A204.1 (cell line): Measurements from ENCODE around the gene TXNDC17.
A peak's percentile ranks its signal among the peaks of the same experiment; 100 is the strongest.
"Not testable (repeated sequence)": the region's sequence is repeated elsewhere in the genome, so short reads cannot be mapped to it uniquely, and the experiment has no call there.

Experiments used
- FAIRE-seq: peaks from 2 replicates; lab custom pipeline; 2012; peaks lifted over from hg19 to GRCh38; lab: Jason Lieb, UNC

The TXNDC17 gene

GRCh38 chr17:6637458-6637840 is 3.4 kb upstream of the TXNDC17 start:
- no peak for FAIRE-seq

- FAIRE-seq: no peak
Observed at GRCh38 chr17:6638046-6638908, 2.6 kb upstream of the TXNDC17 start.

- no peak for FAIRE-seq
Observed at GRCh38 chr17:6639014-6639585, 1.8 kb upstream of the TXNDC17 start.

- no peak for FAIRE-seq
Observed at GRCh38 chr17:6639586-6640535, 999 bp upstream of the TXNDC17 start.

DNA sequence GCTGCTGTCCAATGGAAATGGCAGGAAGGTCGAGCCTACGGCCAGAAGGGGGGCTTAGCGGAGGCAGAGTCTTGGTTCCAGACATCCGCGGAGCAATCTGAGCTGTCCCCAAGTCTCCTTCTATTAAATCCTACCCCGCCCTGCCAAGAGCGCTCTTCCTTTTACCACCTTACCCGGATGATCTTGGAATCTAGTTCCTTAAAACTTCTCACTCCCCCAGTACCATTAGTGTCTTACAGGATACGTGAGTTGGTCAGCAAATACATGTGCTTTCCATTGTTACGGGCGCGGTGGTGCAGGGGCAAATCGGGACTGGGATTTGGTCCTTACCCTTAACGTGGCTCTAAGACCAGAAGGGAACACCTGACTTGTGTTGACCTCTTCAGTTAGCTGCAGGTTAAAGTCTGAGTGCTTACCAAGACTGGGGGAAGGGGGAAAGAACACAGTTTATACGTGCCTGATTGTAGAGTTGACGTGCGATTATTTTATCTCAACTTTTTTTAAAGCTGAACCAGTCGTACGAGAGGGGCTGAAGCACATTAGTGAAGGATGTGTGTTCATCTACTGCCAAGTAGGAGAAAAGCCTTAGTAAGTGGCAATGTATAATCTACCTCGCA is 495 bp downstream of the TXNDC17 start:
- no peak for FAIRE-seq

DNA sequence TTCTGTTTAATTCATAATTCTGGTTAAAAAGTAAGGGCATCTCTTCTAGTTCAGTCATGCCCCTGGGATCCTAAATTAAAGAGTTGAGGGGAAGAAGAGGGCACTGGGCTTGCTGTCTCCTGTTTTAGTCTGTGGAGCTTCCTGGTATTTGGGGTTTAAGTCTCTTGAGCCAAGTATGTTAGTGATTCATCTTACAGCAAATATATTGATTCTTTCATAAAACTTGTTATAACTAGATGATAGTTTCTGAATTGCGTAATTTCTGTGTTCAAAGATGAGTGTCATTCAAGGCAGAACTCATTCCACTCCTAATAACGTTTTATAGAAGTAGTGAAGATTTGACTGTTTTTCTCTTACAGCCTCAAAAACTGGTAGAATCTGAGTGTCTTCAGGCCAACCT is 1.7 kb downstream of the TXNDC17 start:
- FAIRE-seq: no peak

GRCh38 chr17:6643451-6644125 is 2.7 kb downstream of the TXNDC17 start:
- no peak for FAIRE-seq

GRCh38 chr17:6648181-6648580 is 7.3 kb downstream of the TXNDC17 start:
- no peak for FAIRE-seq

GRCh38 chr17:6651354-6651918 is 10.6 kb downstream of the TXNDC17 start, which contains the start of the genes C17orf100 and MED31:
Gene C17orf100, plus strand, starts transcription at chr17:6651762. Its CDS starts 152 bp downstream, at chr17:6651914.
Gene MED31, minus strand, starts transcription at chr17:6651605. Its CDS starts 77 bp downstream, at chr17:6651528.
- peak; percentile 82 for FAIRE-seq

DNA sequence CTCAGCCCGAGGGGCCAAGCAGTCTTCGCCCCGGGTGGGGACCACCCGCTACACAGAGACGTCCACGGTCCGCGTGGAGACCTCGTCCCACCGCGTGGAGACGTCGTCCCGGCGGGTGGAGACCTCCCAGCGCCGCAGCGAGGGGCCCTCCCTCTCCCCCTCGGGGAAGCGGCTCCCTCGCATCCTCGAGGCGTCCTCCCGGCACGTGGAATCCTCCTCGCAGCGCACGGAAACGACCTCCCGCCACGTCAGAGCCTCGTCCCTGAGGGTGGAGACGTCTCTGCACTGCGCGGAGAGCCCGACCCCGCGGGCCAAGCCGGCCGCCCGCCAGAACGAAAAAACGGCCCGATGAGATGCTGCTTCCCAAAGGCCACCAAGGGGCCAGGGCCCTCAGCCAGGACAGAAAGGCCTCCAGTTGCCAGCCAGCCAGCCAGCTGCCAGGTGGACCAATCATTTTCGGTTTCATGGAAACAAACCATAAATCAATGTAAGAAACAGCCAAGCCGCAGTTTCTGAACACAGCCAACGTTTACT is 11.1 kb downstream of the TXNDC17 start:
- no peak for FAIRE-seq

GRCh38 chr17:6654841-6655731 is 14.2 kb downstream of the TXNDC17 start:
- FAIRE-seq: no peak

GRCh38 chr17:6655732-6656361 is 15.0 kb downstream of the TXNDC17 start:
- FAIRE-seq: not testable (repeated sequence)

- not testable (repeated sequence) for FAIRE-seq
Observed at GRCh38 chr17:6656797-6657632, 16.2 kb downstream of the TXNDC17 start.

DNA sequence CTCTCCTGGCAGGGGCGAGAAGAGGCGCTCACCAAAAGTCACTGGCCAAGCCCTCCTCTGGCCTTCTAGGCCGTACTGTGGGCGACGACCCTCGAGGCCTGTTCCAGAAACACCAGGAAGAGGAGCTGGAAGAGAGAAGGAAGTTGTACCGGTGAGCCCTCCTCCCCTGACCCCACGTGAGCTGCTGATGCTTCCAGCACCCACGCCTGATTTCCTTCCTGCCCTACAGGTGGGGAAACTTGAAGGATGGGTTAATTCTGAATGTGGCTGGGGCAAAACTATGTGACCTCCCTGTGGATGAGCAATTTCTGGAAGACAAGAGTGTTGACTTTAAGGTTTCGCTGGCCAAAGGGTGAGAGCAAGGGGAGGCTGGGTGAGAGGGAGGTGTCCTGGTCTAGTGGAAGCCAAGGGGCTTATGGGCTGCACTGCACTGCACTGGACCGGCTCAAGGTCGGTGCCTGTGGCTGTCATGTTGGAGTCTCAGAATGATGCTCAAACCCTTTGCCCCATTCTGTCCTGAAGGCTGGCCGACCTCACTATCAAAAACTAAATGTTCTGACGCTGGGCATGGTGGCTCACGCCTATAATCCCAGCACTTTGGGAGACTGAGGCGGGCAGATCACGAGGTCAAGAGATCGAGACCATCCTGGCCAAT is 16.9 kb downstream of the TXNDC17 start:
- no peak for FAIRE-seq

- FAIRE-seq: not testable (repeated sequence)
Observed at GRCh38 chr17:6658411-6658810, 17.6 kb downstream of the TXNDC17 start.

- FAIRE-seq: no peak
Observed at GRCh38 chr17:6660101-6660500, 19.2 kb downstream of the TXNDC17 start.

DNA sequence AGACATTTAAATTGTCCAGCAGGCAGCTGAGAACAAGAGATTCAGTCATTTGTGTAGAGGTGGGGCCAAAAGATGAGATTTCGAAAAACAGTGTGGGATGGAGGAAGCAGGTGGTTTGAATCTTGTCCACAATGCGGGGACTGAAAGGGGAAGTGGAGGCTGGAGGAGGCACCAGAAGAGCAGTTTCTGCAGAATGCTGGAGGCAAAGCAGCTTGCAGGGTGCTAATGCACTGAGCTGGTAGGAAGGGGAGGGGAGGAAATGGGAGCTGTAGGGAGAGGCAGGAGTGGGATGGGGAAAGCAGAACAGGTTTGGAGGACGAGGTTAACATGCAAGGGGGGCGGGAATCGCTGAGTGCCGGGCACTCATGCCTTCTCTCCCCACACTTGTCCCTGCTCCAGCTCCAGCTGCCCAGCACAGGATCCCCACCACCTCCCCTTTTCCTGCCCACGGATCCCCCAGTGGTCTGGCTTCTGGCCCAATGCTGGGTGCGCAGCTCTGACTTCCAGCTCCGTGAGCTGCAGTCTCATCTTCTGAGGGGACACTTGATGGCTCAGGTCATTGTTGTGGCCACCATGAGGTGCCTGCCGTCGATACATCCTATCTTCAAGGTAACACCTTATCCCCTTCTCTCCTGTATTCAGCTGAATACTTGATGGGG is 20.1 kb downstream of the TXNDC17 start:
- FAIRE-seq: no peak
